ENCODE measurements around the gene MMEL1.

- TF ChIP-seq SP1 (CRISPR knock-in tag; conservative IDR thresholded peaks at IDR 0.05) (no peak), CTCF (IDR thresholded peaks at IDR 0.05) (no peak), MYBL2 (CRISPR knock-in tag; IDR thresholded peaks at IDR 0.05) (no peak), ATF3 (CRISPR knock-in tag; conservative IDR thresholded peaks at IDR 0.05) (no peak)
Measured at GRCh38 chr1:2544875-2545640, 87.8 kb downstream of the MMEL1 start.
